EL (cell line): ENCODE measurements around the gene NRF1.
"Not testable (repeated sequence)": the region's sequence is repeated elsewhere in the genome, so short reads cannot be mapped to it uniquely, and the experiment has no call there.

ENCODE experiments used
- DNase-seq: peaks from one replicate; pipeline ENCODE4 v3.0.0-alpha.2; 2016

The NRF1 gene

DNA sequence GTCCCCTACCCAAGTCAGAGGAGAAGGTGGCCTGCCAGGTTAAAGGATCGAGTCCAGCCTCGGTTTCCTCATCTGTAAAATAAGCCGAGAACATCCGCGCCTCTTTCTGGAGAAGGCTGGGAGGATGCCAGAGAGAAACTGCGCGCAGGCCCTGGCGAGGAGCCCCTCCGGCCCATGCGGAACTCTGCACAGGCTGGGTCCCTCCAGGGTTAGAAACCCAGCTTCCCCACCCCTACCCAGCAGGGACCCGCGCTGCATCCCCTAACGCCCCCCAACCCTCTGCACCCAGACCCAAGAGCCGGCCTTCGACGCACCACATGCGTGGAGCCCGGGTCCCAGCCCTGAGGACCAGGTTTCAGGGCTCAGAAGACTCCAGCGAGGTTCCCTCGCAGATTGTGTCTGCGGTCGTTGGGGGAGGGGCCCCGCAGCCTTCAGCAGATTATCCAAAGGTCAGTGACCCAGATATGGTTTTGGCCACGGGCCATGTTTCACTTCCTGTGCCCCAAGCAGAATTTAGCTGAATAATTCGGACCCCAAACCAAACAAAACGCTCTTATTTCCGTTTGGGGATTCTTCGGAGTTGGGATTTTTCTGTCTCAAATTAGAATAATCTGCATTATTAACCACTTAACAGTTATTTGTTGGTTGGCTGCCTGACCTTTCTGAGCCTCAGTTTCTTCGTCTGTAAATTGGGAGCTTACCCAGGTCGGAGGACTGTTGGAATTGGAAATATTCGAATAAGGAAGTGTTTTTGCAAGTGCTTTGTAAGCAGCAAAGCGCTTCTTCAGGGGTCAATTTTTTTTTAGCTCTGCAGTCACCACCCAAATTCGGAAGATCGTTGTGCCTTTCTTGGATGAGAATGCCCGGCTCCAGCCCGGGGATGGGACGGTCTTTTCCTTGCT, 173.5 kb downstream of the NRF1 start:
- no peak for DNase-seq

DNA sequence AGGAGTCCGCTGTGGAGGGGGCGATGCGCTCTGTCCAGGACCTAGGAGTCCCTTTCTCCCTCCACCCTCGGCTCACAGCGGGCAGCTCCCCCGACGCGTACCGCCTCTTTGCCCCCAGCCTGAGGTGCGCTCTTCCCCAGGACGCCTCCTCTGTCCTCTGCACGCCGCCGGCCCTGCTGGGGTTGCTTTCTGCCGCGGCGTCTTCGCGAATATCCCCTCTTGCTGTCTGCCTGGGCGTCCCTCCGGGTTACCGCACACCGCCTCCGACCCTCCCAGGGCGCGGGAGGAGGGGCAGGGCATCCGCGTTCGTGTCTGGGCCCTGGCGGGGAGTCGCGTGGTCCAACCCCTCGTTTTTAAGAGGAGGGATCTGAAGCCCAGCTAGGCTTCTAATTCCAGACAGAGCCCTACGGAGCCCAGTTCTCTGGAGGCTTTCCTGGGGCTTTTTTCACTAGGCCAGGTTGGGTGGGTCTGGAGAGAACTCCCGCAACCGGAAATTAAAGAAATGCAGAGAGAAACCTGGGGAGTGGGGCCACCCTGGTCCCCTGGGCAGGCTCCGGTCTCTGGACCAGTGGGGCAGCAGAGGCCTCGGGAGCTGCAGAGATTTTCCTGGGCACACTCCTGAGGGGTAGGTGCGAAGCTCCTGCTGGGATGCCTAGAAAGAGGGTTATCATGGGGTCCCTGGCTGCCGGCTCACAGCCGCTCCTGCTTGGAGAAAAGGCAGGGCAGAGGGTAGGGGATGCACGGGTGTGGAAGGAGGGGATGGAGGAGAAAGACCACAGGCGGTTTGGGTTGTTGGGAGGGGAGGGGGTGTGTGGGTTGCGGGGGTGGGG, 174.4 kb downstream of the NRF1 start:
- DNase-seq, result no peak

DNA sequence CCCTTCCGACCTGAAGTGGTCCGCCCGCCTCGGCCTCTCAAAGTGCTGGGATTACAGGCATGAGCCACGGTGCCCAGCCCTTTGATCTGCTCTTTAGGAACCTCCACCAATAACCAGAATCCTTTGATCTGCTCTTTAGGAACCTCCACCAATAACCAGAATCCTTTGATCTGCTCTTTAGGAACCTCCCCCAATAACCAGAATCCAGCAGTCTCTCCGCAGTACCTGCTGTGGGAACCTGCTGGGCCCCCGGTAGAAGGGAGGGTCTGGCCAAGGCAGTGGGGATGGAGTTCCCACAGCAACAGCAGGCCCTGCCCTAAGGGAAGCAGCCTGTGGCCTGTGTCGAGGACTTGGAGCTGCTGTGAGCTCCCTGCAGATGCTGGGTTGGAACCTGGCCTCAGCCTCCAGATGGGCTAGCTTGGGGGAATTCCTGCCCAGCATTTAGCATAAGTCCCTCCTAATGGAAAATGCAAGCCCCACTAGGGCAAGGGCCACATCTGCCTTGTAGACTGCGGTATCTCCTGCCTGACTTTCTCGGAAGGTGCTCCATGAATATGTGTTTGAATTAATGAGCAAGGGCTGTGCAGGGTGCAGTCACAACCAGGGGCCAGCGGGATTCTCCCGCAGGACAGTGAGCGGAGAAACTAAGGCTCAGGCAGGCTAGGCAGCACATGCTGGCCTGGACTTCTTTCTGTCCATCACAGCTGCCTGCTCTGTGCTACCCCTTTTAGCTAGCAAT, 175.5 kb downstream of the NRF1 start:
- DNase-seq, result no peak

DNA sequence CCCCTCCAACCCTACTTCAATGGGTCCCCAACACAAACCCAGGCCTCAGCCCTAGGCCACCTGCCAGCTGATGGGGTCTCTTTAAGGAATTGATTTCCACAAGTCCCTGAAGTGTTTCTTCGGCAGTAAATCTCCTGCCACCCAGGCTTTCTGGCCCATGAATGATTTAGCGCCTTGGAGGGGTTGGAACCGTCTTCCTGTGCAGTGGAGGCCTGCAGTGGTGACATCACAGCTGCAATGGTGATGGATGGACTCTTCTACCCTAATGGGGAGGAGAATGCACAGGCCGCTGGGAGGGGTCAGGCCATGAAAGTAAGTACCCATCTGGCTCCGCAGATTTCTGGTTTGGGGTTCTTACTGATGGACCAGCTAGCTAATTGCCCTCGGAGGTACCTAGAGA, 177.5 kb downstream of the NRF1 start:
- no peak for DNase-seq

DNA sequence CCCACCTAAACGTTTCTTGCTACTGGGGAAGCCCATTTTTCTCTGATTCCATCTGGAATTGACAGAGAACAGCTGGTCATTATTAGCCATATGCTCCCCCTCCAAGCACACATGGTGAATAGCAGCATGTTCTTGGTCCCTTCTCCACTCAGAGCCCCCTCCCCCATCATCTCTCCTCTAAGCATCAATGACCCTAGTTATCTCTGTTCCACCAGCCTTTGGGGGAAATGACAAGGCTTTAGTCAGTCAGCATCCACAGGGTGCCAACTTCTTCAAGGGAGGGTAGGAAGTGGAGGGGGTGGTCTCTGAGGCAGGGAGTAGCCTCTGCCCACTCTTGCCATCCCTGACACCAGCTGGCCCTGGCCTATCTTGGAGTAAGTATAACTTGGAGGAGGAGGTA, 178.1 kb downstream of the NRF1 start:
- DNase-seq, result no peak

DNA sequence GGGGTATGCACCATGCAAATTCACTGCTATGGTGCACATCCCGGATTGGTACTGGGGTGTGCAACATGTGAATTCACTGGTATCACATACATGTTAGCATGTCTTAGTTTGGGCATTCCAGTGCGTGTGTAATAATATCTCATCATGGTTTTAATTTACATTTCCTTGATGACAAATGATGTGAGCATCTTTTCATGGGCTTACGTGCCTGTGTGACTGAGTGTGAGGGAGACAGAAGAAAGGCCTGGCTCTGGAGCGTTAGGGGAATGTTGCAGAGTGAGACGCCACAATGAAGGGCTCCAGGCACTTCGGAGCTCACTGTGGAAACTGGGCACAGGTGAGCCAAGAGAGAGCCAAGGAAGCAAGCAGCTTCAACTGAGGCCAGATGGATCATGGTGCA, 178.6 kb downstream of the NRF1 start:
- DNase-seq, result peak; percentile 53

DNA sequence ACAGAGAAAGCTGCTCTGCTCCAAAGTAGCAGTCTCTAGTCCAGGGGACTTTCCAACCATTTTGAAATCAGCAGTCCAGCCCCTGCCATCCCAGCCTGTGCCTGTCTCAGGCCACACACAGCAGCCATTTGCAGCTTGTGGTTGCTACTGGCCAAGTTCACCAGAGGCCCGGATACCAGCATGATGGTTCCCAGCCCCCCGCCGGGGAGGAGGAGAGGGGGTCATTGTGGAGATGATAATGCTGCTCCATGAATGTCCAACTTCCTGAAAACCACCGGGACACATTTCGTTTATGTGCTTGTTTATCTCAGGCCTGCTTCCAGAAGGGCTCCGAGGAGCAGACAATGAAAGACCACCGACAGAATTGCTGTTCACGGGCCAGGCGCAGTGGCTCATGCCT, 181.2 kb downstream of the NRF1 start:
- no peak for DNase-seq

DNA sequence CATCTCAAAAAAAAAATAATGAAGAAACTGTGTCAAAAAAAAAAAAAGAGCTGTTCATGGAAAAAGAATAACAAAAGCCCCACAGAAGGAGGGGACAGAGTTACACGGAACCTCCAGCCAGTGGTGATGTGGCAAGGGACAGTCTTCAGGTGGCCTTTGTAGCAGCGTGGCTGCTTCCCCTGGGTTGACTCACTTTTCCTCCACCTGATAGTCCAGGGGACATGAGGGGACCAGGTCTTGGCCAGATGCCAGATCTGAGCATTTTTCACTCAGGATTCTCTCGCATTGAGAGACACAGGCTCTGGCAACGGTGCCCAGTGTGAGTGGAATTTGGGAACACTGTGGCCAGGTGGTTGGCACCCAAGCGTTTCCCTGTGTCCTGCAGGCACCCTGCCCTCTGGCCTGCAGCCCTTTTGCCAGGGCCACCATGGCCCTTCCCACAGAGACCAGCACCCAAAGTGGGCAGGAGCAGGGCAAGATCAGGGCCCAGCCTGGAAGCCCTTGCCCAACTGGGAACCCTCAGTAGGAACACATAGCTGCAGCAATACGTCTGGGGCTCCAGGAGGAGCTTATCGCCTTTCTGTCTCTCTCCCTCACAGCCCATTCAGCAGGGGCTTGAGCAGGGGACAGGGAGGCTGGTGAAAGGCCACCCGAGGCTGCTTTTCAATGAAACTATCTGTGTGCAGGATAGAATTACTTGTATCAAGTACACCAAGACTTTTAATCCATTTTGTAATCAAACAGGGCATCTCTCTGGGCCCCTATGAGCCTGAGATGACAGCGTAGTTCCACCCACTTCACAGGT, 182.2 kb downstream of the NRF1 start:
- DNase-seq, result no peak

DNA sequence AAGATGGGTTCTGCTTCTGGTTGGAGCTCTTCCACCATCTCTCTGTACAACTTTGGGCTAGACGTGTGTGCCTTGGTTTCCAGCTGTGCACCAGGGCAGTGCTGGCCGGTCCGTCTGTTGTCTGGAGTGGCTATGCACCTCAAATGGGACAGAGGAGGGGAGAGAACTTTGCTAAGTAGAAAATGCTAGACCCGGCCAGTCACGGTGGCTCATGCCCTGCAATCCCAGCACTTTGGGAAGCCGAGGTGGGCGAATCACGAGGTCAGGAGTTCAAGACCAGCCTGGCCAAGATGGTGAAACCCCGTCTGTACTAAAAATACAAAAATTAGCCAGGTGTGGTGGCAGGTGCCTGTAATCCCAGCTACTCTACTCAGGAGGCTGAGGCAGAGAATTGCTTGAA, 182.9 kb downstream of the NRF1 start:
- DNase-seq, result not testable (repeated sequence)

DNA sequence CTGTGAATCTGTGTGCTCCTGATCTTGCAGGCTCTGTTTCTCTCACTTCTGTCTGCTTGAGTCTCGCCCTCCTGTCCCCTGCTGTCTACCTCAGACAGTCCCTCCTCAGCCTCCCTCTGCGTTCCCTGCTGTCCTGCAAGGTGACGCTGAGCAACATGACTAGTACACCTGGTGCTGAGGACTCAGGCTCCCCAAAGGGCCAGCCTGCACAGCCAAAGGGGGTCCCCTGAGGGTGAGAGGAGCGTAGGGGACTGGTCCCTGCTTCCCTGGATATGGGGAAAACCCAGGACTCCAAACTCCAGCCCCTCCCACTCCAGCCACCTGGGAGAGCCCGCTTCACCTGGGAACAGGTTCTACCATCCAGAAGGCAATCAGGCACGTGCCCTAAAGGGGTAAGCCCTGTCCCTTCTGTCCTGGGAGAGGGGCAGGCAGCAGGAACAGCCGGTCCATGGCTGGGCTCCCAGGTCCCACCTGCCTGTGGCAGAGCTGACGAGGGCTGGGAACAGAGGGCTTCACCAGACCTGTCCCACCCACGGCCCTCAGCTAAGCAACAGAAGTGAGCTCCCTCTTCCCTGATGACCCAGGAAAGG, 184.8 kb downstream of the NRF1 start:
- no peak for DNase-seq

DNA sequence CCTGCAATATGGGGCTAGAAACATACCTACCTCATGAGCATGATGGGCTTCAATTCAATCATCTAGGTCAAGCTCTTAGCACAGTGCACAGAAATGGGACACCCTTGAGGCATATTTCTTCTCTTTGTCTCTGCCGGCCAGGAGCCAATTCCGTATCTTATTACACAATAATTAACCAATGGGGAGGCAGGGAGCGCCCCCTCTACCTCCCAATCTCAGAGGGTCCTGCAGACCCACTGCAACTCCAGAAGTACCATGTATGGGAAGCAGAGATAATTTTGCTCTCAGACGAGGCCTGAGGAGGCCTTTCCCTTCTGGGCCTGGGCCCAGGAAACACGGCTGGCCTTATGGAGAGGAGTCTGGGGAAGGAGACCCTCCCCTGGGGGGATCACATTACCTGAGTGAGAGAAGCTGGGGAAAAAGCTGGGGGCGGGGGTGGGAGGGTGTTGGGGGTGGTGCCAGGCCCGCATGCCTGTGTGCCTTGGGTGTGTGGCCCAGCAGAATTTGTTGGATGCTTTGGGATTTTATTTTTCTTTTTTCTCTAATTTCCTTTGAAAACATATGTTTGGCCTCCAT, 185.8 kb downstream of the NRF1 start:
- no peak for DNase-seq

DNA sequence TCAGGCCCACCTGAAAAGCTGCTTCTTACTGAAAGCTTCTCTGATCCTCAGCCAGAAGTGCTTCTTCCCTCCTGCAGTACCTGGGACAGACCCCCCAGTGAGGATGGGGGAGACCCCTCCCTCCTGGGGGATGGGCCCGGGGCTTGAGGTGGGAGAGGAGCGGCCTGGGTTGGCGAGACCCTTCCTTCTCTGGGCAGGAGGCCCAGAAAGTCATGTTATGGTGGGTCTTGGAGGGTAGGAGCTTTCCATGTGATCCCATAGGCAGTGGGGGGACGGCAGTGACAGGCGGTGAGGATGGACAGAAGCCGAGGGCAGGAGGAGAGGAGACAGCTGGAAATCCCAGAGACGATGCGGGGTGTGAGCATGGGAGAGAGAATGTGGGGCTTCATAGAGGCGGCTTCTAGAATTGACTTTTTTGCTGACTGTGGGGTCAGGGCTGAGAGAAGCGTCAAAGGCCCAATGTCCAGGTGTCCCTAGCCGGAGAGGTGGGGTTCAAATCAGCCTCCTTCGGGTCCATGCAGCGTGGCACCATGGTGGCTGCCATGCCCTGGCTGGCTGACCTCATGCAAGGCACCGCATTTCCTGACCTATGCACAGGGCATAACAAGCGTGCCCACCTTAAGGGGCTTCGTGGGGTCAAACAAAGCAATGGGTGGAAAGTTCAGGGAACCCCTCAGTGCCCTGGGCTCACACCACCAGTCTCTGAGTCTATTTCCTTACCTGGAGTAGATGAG, 187.3 kb downstream of the NRF1 start:
- no peak for DNase-seq

DNA sequence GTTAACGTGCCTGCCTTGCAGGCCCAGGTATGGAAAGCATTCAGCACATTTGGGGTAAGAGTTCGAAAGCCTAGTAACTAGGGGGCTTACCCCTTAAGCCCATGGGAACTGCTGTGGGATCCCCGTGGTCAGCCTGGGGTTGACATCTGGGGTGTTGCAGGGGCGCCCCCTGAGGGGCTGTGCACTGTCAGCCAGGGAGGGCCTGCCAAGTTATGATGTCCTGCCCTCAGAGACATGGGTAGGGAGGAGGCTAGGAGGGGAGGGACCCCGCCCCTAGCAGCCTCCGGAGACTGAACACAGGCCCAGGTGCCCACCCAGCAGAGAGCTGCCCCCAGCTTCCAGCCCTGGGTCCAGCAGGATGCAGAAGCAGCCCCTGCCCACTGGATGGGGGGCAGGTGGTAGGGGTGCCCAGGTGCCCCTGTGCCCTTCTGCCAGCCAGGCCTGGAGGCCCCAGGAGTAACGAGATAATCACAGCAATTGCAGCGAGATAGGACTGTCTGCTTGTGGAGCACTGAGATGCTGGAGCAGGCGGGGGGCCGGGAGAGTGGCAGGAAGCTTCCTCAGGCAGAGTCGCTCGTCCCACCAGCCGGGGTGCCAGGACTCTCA, 187.9 kb downstream of the NRF1 start:
- no peak for DNase-seq

DNA sequence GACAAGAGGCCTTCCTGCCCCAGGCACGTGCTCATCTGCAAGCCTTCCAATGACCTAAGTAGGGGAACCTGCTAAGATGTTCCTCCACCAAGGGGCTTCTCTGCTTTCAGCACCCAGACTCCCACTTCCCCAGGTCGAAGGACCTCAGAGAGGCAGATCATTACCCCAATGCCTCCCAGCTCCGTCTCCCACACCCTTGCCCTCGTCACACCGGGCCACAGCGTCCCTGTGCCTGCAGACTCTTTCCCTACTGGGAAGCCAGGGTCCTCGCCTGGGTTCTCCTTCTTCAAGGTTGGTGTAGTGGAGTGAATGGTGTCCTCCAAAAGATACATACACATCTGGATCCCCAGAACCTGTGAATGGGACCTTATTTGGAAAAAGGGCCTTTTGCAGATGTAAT, 189.4 kb downstream of the NRF1 start:
- DNase-seq, result no peak

DNA sequence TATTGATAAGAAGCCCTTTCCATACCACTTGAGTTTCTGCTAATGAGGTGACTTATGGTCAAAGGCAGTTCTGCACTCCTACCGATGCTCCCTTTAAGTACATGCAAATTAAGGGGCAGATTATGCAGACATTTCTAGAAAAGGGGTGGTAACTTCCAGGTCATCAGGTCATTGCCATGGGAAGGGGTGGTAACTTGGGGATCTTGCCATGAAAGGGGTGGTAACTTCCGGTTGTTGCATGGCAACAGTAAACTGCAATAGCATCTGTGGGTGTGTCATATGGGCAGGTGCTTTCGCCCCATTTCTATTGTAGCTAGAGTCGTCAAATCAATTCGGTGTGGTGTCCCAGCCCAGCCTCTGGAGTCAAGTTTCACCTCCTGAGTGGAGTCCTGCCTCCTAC, 190.4 kb downstream of the NRF1 start:
- no peak for DNase-seq

DNA sequence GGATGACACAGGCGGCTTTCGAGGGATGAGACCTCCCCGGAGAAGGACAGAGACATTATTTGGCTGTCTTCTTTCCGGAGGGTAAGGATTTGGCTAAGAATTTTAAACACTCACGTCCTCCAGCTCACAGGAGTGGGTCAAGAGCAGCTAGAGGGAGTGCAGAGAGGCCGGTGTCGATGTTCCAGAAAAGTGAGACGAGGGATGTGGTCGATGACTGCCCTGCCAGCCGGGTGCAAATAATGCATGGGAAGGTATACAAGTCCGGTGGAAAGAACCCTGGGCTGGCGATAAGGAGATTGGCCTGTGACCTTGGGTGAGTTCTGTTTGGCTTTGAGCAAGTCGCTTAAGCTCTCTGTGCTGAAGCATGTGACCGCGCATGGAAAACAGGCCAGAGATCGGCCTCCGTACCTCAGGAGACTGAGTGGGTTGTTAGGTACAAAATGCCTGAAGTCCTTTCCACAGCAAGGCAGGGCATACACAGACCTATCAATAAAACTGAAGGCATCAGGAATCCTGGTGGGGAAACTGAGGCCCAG, 192.1 kb downstream of the NRF1 start:
- DNase-seq, result no peak

DNA sequence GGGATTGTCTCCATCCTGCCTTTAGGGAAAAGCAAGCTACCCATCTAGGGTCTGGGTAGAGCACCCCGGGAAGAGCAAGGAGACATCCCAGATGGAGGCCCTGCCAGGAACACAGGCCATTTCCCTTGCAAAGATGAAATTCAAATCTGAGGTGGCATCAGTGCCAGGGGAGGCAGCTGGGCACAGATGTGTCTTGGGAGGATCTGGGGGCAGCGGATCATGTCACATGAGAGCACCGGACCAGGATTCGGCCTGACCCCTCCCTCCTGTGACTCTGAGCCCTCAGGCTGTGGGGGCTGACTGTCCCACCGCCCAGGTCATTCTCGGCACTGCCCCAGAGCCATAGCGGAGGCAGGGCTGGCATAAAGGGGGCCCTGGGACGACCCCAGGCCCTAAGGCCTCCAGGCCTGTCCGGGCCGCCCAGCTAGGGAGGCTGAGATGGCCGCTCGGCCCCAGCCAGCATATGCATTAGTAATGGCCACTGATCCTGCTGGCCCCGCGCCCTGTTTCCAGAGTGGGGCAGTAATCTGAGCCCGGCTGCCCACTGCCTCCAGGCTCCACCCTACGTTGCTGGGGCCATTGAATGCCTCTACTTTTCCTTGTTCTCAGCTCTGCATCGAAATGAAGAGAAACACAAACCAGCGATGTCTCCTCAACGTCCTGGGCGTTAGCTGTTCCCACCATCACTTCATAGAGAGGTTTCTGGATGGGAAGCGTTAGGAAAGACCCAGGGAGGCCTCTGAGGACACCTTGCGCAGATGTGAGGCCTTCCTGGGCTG, 192.8 kb downstream of the NRF1 start:
- no peak for DNase-seq

DNA sequence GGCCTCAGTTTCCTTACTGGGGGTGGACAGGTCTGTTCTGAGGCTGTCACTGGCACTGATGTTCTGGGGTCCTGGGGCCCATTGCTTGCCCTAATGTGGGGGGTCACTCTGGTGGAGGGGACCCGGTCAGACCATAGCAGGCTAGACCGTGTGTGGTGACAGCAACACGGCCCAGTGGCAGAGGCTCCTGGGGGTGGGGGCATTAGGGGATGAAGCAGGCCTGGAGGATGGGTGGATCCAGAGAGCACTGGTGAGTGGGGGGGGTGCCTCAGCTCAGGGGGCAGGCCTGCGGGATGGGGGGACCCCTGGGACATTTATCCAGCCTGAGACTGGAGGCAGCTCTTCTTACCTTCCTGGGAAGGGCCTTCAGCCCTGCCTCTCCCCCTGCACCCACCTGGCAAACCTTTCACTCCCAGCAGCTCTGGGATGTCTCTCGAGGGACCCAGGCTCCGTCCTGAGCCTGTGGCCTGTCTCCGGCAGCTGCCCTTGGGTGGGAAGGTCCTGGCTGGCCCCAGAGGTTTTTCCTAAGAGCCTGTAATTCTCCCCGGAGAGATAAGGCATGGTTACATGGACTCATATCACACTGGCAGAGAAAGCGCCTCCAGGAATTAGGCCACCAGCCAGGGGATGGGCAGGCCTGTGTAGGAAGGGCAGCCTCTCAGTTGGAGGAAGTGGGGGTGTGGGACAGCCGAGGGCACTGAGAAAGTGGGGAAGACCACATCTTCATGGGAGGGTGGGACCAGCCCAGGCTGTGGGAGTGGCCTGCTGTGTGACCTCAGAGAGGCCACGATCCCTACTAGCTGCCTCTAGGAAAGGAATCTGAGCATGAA, 193.6 kb downstream of the NRF1 start:
- DNase-seq, result no peak
